A549 (cell line): Measurements from ENCODE around the gene GLE1. TPM values are rescaled to one million over a fixed set of nuclear protein-coding genes. Genes with fewer than 3 reads are reported as not detected.

Experiments
- ATAC-seq, 2 experiments: fragments of 200-7000 bp in 1 of 2; fragments of >200 bp in 1 of 2; cut with Nextera tagmentation in 1 of 2; cut with Tn5 transposase in 1 of 2; 3 replicates each; pipeline versions ENCODE4 v1.8.0 to v1.9.1; 2018 to 2020; ENCODE audit warnings: mild to moderate bottlenecking in 1 of 2, moderate library complexity in 1 of 2
- CTCF ChIA-PET: fragments of 300-600 bp; sonication (Branson Sonifier 250); formaldehyde crosslinking; extraction: SDS; loops from one replicate; lab custom pipeline; 2021; ENCODE audit warnings: antibody characterized with exemption, inconsistent platforms; lab: Yijun Ruan, JAX
- POLR2A ChIA-PET: fragments of 350-600 bp; formaldehyde crosslinking; extraction: SDS; loops from one replicate; lab custom pipeline; 2021; ENCODE audit warnings: antibody characterized with exemption, inconsistent platforms; lab: Yijun Ruan, JAX
- DNase-seq, 2 experiments: peaks; one replicate each; pipeline versions ENCODE4 v3.0.0 to v3.0.0-alpha.2; 2011 to 2016; ENCODE audit warnings: low read depth in 1 of 2, low spot score in 1 of 2
- FAIRE-seq: peaks from 2 replicates; lab custom pipeline; 2011; peaks lifted over from hg19 to GRCh38; lab: Jason Lieb, UNC
- H3K27ac ChIP-seq, 2 experiments: fragments of >200 bp; sonication (Bioruptor Twin); formaldehyde crosslinking; 3 replicates each; pipeline ENCODE4 v1.5.1; 2016 to 2017
- H3K4me1 ChIP-seq: fragments of >200 bp; sonication (Bioruptor Twin); formaldehyde crosslinking; 3 replicates; pipeline ENCODE4 v1.6.1; 2016
- H3K4me2 ChIP-seq: fragments of >200 bp; sonication (Bioruptor Twin); formaldehyde crosslinking; 3 replicates; pipeline ENCODE4 v1.6.1; 2016
- H3K4me3 ChIP-seq: fragments of >200 bp; sonication (Bioruptor Twin); formaldehyde crosslinking; 3 replicates; pipeline ENCODE4 v1.5.1; 2016
- H3K9me3 ChIP-seq: fragments of >200 bp; sonication (Bioruptor Twin); formaldehyde crosslinking; 3 replicates; pipeline ENCODE4 v1.6.1; 2016
- BHLHE40 ChIP-seq: IDR thresholded peaks from 2 replicates; pipeline ENCODE4 v1.6.1; 2012; ENCODE audit warnings: low read depth, low read length, inconsistent platforms
- CBX8 ChIP-seq: fragments of 200-600 bp; sonication (generic); IDR thresholded peaks from 2 replicates; pipeline ENCODE4 v1.6.1; 2016
- EHF ChIP-seq: fragments of 250-450 bp; sonication (Bioruptor Pico); IDR thresholded peaks from 2 replicates; pipeline ENCODE4 v1.5.0; 2020; ENCODE audit warnings: mild to moderate bottlenecking
- EHMT2 ChIP-seq: fragments of 200-600 bp; sonication (generic); IDR thresholded peaks from 2 replicates; pipeline ENCODE4 v1.6.1; 2016; ENCODE audit warnings: antibody characterized with exemption, low read depth, mild to moderate bottlenecking, moderate library complexity
- EP300 ChIP-seq, 2 experiments: fragments of >200 bp; sonication (Bioruptor Twin); formaldehyde crosslinking; IDR thresholded peaks; 2 replicates in 1 of 2; 3 replicates in 1 of 2; pipeline ENCODE4 v1.6.1; 2016 to 2017
- FOSB ChIP-seq: fragments of 250-450 bp; sonication (Bioruptor Pico); IDR thresholded peaks from 2 replicates; pipeline ENCODE4 v1.5.0; 2020; ENCODE audit warnings: mild to moderate bottlenecking, moderate library complexity
- GATA3 ChIP-seq: IDR thresholded peaks from 2 replicates; pipeline ENCODE4 v1.6.1; 2012; ENCODE audit warnings: borderline replicate concordance
- HOXB5 ChIP-seq: fragments of 250-450 bp; sonication (Bioruptor Pico); IDR thresholded peaks from 2 replicates; pipeline ENCODE4 v1.5.0; 2020; ENCODE audit warnings: mild to moderate bottlenecking, moderate library complexity
- JUN ChIP-seq, 2 experiments: fragments of >200 bp; sonication (Bioruptor Twin); formaldehyde crosslinking; IDR thresholded peaks; 2 replicates in 1 of 2; 3 replicates in 1 of 2; pipeline ENCODE4 v1.6.1; 2016 to 2017
- KDM1A ChIP-seq: fragments of 200-600 bp; sonication (generic); IDR thresholded peaks from 2 replicates; pipeline ENCODE4 v1.6.1; 2016; ENCODE audit warnings: low read depth, mild to moderate bottlenecking
- MAZ ChIP-seq: fragments of 150-350 bp; IDR thresholded peaks from 2 replicates; pipeline ENCODE4 v1.6.1; 2014; ENCODE audit warnings: antibody characterized with exemption, low read depth, low read length, borderline replicate concordance
- RAD21 ChIP-seq, 2 experiments: fragments of >200 bp in 1 of 2; sonication (Bioruptor Twin) in 1 of 2; formaldehyde crosslinking in 1 of 2; IDR thresholded peaks in 1 of 2; conservative IDR thresholded peaks in 1 of 2; 2 replicates in 1 of 2; 3 replicates in 1 of 2; pipeline ENCODE4 v1.6.1; 2012 to 2018; ENCODE audit warnings: inconsistent platforms in 1 of 2
- RFX5 ChIP-seq: fragments of 450-650 bp; IDR thresholded peaks from 2 replicates; pipeline ENCODE4 v1.7.1; 2014; ENCODE audit warnings: antibody characterized with exemption, mild to moderate bottlenecking, moderate library complexity
- RNF2 ChIP-seq: fragments of 200-600 bp; sonication (generic); IDR thresholded peaks from 2 replicates; pipeline ENCODE4 v1.6.1; 2016; ENCODE audit warnings: low read depth, mild to moderate bottlenecking, antibody characterized with exemption, moderate library complexity, borderline replicate concordance
- SMC3 ChIP-seq: fragments of >200 bp; sonication (Bioruptor Twin); formaldehyde crosslinking; IDR thresholded peaks from 3 replicates; pipeline ENCODE4 v1.6.1; 2018; ENCODE audit warnings: inconsistent platforms
- SREBF2 ChIP-seq: fragments of 450-650 bp; IDR thresholded peaks from 2 replicates; pipeline ENCODE4 v1.6.1; 2014; ENCODE audit warnings: mild to moderate bottlenecking, moderate library complexity
- TFCP2L1 ChIP-seq: fragments of 250-450 bp; sonication (Bioruptor Pico); IDR thresholded peaks from 2 replicates; pipeline ENCODE4 v1.5.0; 2021; ENCODE audit warnings: mild to moderate bottlenecking
- ZC3H11A ChIP-seq: fragments of 450-650 bp; IDR thresholded peaks from 2 replicates; pipeline ENCODE4 v1.6.1; 2014; ENCODE audit warnings: antibody characterized with exemption, mild to moderate bottlenecking
- WGBS: methylation state at CpG from one replicate; pipeline ENCODE4 v1.1.6; 2017; ENCODE audit errors: missing lambda C conversion rate; 5-methylcytosine and 5-hydroxymethylcytosine counted together
- polyA plus RNA-seq, 4 experiments: library from polyadenylated mRNA; depleted of rRNA in 3 of 4; stranded (reverse); fragments of >200 nt; fragmentation: RNase III in 1 of 4; extraction: RNeasy Plus Mini Kit Qiagen cat#74134 plus additional on column Dnase treatment in 1 of 4; gene quantifications; 2 replicates in 3 of 4; 3 replicates in 1 of 4; pipeline ENCODE4 v1.2.3, GENCODE V29; 2011 to 2017
- TF ChIP-seq, protein P1 (sequence below): fragments of >200 bp; sonication (Bioruptor Twin); formaldehyde crosslinking; IDR thresholded peaks from 3 replicates; pipeline ENCODE4 v1.5.1; 2016
- TF ChIP-seq, protein P2 (sequence below): fragments of 250-450 bp; sonication (Bioruptor Pico); IDR thresholded peaks from 2 replicates; pipeline ENCODE4 v1.5.0; 2020; ENCODE audit warnings: low read depth, mild to moderate bottlenecking, moderate library complexity

GLE1 gene
- polyA plus RNA-seq, 2 of the 4 experiments (the other 2 are of a cell fraction): 31.5 to 49.2 TPM

DNA sequence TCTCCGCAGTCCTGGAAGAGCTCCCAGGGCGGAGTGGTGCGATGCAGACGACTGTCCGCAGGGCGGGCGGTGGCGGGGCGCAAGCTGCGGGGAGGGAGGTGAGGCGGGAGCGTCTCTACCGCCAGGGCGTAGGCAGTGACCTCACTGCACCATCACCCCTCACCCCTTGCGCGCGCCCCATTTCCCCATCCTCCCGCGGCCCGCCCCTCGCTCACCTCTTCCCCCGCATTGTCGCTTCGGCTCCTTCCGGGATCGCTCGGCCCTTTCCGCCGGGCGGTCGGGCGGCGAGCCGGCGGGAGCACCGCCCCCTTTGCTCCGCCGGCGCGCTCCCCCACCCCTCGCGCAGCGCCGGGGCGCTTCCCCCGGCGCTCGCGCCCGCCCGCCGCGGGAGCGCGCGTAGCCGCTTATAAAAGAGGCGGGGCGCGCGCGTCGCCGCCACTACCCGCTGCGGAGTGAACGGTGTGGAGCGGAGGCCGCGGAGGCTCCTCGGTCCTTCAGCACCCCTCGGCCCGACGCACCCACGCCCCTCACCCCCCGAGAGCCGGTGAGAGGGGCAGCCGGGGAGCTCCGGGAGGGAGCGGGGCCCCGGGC lies 47.7 kb downstream of the GLE1 start, which contains the start of gene SPTAN1 (continued):
- TF ChIP-seq, protein P1, sequence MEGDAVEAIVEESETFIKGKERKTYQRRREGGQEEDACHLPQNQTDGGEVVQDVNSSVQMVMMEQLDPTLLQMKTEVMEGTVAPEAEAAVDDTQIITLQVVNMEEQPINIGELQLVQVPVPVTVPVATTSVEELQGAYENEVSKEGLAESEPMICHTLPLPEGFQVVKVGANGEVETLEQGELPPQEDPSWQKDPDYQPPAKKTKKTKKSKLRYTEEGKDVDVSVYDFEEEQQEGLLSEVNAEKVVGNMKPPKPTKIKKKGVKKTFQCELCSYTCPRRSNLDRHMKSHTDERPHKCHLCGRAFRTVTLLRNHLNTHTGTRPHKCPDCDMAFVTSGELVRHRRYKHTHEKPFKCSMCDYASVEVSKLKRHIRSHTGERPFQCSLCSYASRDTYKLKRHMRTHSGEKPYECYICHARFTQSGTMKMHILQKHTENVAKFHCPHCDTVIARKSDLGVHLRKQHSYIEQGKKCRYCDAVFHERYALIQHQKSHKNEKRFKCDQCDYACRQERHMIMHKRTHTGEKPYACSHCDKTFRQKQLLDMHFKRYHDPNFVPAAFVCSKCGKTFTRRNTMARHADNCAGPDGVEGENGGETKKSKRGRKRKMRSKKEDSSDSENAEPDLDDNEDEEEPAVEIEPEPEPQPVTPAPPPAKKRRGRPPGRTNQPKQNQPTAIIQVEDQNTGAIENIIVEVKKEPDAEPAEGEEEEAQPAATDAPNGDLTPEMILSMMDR: no peak
- TF ChIP-seq RFX5 (no peak), FOSB (CRISPR knock-in tag) (no peak), JUN (IDR thresholded peaks at IDR 0.05) (peak; percentile 95 to 97), BHLHE40 (no peak), KDM1A (no peak), EHF (CRISPR knock-in tag) (peak; percentile 36; the same call in 1 of the 2 replicates), GATA3 (no peak), ZC3H11A (no peak), SREBF2 (no peak), HOXB5 (peak; percentile 69; the same call in 1 of the 2 replicates)
- TF ChIP-seq, protein P2, sequence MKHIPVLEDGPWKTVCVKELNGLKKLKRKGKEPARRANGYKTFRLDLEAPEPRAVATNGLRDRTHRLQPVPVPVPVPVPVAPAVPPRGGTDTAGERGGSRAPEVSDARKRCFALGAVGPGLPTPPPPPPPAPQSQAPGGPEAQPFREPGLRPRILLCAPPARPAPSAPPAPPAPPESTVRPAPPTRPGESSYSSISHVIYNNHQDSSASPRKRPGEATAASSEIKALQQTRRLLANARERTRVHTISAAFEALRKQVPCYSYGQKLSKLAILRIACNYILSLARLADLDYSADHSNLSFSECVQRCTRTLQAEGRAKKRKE (CRISPR knock-in tag): peak; percentile 34; the same call in 1 of the 2 replicates

DNA sequence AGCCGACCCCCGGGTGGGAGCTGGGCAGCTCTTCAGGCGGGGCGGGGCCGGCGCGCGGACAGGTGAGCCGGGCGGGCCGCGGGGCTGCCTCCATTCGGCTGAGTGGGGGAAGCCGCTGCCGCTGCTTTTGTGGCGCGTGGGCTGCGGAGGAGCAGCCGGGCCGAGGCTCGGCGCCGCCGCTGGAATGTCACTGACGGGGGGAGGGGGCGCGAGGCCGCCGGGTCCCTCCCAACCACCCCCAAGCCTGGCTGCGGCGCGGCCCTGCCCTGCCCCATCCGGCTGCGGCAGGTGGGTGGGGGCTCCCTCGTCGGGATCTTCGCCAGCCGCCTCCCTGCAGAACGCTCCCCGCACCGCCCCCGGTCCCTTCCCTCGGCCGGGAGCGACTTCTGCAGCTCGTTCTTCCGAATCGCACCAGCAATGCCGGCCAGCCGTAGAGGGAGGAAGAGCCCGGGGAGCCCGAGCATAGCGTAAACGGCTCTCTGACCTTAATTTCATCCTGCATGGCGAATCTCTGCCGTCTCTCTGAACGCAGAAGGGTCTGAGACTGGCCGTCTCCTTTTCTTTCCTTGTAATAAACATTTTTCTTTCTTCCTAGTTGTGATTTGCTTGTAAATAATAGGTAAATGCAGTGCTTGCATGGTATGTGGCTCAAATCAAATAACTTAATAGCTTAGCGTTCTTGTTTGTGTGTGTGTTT lies 48.4 kb downstream of the GLE1 start:
- ATAC-seq: peak; percentile 30 to 37
- peak overlapping the region; percentile 88 for H3K4me2 ChIP-seq
- peaks cover 54% of the 10 kb centered on the region for H3K4me1 ChIP-seq
- POLR2A ChIA-PET: interaction anchor here (0.8 to 2.3 kb wide), 16 partner anchors 9 to 191 kb away, joined by 3 to 12 read pairs (median 4); partner anchors contain the start of genes GLE1 and URM1
- TF ChIP-seq EHF (CRISPR knock-in tag): 0 out of 2 replicates have a peak, but pooled peaks have one; percentile 14
- peak; percentile 14 to 32; a peak in 2 of 5 replicates for TF ChIP-seq JUN (IDR thresholded peaks at IDR 0.05)
- TF ChIP-seq MAZ: no peak
- no peak for TF ChIP-seq EHMT2
- no peak for TF ChIP-seq SREBF2
- no peak for TF ChIP-seq TFCP2L1 (CRISPR knock-in tag)
- TF ChIP-seq RAD21 (conservative IDR thresholded peaks at IDR 0.05 in 1 of 2, IDR thresholded peaks at IDR 0.05 in 1 of 2): 0 out of 5 replicates have a peak, but pooled peaks of 1 of the 2 experiments have one; percentile 13
- no peak for TF ChIP-seq RNF2
- TF ChIP-seq CBX8: peak; percentile 55; the same call in 1 of the 2 replicates
- TF ChIP-seq, protein P1: no peak
- TF ChIP-seq HOXB5: peak; percentile 14; the same call in 1 of the 2 replicates
- TF ChIP-seq EP300 (IDR thresholded peaks at IDR 0.05): no peak
- TF ChIP-seq SMC3: 0 out of 3 replicates have a peak, but pooled peaks have one; percentile 23
- TF ChIP-seq, all 56 proteins: peak for 6
- peak overlapping the region; percentile 88 to 95 for H3K27ac ChIP-seq
- peak in 1 of 2 experiments; percentile 24 for DNase-seq
- H3K9me3 ChIP-seq: no peaks in the 10 kb centered on the region
- 1% methylated on average over 29 of the region's 59 CpGs for WGBS
- peak overlapping the region; percentile 75 for H3K4me3 ChIP-seq
- CTCF ChIA-PET: interaction anchor here (1.0 to 2.3 kb wide), 6 partner anchors 9 to 83 kb away, joined by 3 to 6 read pairs (median 4); no protein-coding TSS in a partner anchor
- FAIRE-seq: no peak
